ENCODE data around the gene CHST10. TPM values are rescaled to one million over a fixed set of nuclear protein-coding genes. Genes with fewer than 3 reads are reported as not detected.

The CHST10 gene
- total RNA-seq, 1 donor from 2014 or later, result 11.1 TPM

DNA sequence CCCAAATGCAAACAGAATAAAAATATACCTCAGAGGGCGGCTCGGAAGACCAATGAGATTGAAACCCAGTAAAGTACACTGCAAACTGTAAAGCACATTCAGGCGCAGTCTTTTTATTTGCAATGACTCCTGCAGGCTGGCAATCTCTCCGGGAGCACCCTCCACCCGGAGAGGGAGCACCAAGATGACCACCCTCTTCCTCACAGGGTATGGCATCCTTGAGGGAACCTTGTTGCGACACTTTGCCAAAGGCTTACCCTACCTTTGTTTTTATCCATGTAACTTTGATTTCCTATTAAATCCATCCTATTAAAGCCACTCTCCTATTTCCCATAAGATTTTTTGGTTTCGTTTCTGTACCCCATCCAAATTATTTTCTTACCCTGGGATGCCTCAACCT, 16.2 kb downstream of the CHST10 start:
- no peaks in the 10 kb centered on the region for H3K4me1 Mint-ChIP-seq (ENCODE audit: low read depth)
- H3K9me3 Mint-ChIP-seq (ENCODE audit: low read depth), result no peaks in the 10 kb centered on the region
- no peak overlapping the region for H3K4me3 Mint-ChIP-seq (ENCODE audit: unreplicated experiment)
- TF ChIP-seq, protein P1, sequence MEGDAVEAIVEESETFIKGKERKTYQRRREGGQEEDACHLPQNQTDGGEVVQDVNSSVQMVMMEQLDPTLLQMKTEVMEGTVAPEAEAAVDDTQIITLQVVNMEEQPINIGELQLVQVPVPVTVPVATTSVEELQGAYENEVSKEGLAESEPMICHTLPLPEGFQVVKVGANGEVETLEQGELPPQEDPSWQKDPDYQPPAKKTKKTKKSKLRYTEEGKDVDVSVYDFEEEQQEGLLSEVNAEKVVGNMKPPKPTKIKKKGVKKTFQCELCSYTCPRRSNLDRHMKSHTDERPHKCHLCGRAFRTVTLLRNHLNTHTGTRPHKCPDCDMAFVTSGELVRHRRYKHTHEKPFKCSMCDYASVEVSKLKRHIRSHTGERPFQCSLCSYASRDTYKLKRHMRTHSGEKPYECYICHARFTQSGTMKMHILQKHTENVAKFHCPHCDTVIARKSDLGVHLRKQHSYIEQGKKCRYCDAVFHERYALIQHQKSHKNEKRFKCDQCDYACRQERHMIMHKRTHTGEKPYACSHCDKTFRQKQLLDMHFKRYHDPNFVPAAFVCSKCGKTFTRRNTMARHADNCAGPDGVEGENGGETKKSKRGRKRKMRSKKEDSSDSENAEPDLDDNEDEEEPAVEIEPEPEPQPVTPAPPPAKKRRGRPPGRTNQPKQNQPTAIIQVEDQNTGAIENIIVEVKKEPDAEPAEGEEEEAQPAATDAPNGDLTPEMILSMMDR (IDR thresholded peaks at IDR 0.05), result no peak
- no peak for DNase-seq (ENCODE audit: low spot score)
- no peaks in the 10 kb centered on the region for H3K27me3 Mint-ChIP-seq (ENCODE audit: low read depth)
- peaks cover 14% of the 10 kb centered on the region for H3K36me3 Mint-ChIP-seq (ENCODE audit: low read depth)
- H3K27ac Mint-ChIP-seq (ENCODE audit: unreplicated experiment), result no peak overlapping the region

DNA sequence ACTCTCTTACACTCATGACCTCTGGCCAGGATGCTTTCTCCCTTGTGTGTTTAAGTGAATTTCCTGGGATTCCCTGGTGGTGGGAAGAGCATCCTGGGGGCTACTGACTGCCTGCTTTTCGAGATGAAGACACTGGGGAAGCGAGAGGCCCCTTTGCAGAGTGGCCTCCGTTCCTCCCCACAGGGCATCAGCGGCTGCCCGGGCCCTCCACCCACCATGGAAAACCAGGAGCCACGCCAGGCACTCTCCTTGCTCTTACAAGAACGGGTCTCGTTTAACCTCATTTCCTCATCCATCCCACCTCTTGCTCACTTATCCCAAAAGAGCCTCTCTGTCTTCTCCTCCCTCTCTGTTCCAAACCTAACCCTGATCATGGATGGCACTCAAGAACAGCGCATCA, 17.8 kb downstream of the CHST10 start:
- DNase-seq (ENCODE audit: low spot score), result no peak
- no peaks in the 10 kb centered on the region for H3K27me3 Mint-ChIP-seq (ENCODE audit: low read depth)
- H3K4me3 Mint-ChIP-seq (ENCODE audit: unreplicated experiment), result no peak overlapping the region
- H3K27ac Mint-ChIP-seq (ENCODE audit: unreplicated experiment), result no peak overlapping the region
- H3K9me3 Mint-ChIP-seq (ENCODE audit: low read depth), result no peaks in the 10 kb centered on the region
- H3K4me1 Mint-ChIP-seq (ENCODE audit: low read depth), result no peaks in the 10 kb centered on the region
- TF ChIP-seq, protein P1 (IDR thresholded peaks at IDR 0.05), result no peak
- peaks cover 14% of the 10 kb centered on the region for H3K36me3 Mint-ChIP-seq (ENCODE audit: low read depth)

DNA sequence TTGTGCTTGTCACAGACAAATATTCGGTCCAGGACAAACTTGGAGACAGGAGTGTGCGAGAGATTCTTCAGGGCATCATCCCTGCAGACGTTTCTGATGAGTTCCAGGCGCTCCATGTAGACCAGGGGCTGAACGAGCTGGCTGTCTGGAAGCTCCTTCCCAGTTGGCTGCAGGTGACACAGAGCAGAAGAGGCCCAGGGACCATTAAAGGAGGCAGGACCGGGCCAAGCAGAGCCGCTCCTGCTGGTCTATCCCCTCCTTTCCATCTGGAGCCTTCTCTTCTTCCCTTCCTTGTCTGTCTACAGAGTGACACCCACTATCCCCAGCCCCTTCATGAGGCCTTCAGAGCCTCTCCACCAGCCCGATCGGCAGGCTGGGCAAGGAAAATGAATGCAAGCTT, 19.5 kb downstream of the CHST10 start:
- H3K27ac Mint-ChIP-seq (ENCODE audit: unreplicated experiment), result no peak overlapping the region
- H3K36me3 Mint-ChIP-seq (ENCODE audit: low read depth), result peaks cover 17% of the 10 kb centered on the region
- peaks cover 4% of the 10 kb centered on the region for H3K4me1 Mint-ChIP-seq (ENCODE audit: low read depth)
- no peaks in the 10 kb centered on the region for H3K9me3 Mint-ChIP-seq (ENCODE audit: low read depth)
- no peak overlapping the region for H3K4me3 Mint-ChIP-seq (ENCODE audit: unreplicated experiment)
- no peak for DNase-seq (ENCODE audit: low spot score)
- no peaks in the 10 kb centered on the region for H3K27me3 Mint-ChIP-seq (ENCODE audit: low read depth)
- TF ChIP-seq, protein P1 (IDR thresholded peaks at IDR 0.05), result no peak

DNA sequence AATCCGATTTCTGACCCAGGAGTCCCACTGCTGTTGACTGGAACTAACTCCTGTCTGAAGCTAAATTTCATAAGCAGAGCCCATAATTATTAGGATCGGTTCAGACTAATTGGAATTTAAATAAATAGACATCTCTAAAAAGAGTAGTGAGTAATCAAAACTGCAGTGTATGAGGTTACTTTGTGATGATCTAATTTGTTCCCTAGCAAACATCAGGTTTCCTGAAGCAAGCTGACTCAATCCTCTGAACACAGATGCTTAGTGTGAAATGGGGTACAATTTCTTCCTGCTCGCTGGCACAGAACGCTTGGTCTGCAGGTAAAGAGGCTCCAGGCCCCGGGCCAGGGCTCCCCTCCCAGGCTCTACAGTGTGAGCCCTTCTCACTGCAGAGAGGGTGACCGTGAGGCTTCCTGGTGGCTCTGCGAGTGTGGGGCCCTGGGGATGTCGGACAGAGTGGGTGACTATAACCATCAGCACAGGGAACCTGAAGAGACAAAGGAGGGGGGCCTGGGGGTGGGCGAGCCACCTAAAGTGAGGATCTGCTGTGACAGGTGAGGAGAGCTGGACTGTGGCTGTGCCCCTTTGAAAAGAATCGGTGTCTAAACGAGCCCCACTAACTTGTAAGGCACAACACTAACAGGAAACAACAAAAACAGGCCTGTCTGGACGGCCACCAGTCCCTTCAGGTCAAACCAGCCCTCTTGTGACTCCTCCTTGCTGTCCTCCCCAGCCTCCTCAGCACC, 20.2 kb downstream of the CHST10 start:
- TF ChIP-seq, protein P1 (IDR thresholded peaks at IDR 0.05), result no peak
- Mint-ChIP-seq H3K4me3 (ENCODE audit: unreplicated experiment) (no peak overlapping the region), H3K9me3 (ENCODE audit: low read depth) (no peaks in the 10 kb centered on the region), H3K4me1 (ENCODE audit: low read depth) (peaks cover 4% of the 10 kb centered on the region), H3K27ac (ENCODE audit: unreplicated experiment) (no peak overlapping the region), H3K36me3 (ENCODE audit: low read depth) (peaks cover 19% of the 10 kb centered on the region), H3K27me3 (ENCODE audit: low read depth) (no peaks in the 10 kb centered on the region)
- DNase-seq (ENCODE audit: low spot score), result no peak

DNA sequence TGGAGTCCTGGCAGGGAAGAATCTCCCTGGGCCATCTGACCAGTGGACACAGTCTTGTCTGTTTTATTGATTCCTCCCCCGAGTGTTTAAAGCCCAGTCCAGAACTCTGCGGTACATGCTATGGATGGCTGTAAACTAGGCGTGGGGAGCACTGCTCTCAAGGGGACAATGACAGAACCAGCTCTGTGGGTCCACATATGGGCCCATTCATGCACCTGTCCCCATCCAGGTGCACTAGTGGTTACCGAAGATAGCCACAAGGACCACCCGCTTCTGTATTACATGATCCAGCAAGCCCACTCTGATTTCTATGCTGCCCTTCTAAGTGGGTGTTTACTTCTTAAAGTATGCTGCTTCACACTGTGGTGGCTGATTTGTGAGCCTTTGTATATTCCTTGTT, 21.0 kb downstream of the CHST10 start:
- H3K4me3 Mint-ChIP-seq (ENCODE audit: unreplicated experiment), result no peak overlapping the region
- peaks cover 17% of the 10 kb centered on the region for H3K36me3 Mint-ChIP-seq (ENCODE audit: low read depth)
- H3K9me3 Mint-ChIP-seq (ENCODE audit: low read depth), result no peaks in the 10 kb centered on the region
- H3K4me1 Mint-ChIP-seq (ENCODE audit: low read depth), result peaks cover 4% of the 10 kb centered on the region
- TF ChIP-seq, protein P1 (IDR thresholded peaks at IDR 0.05), result no peak
- no peak for DNase-seq (ENCODE audit: low spot score)
- H3K27ac Mint-ChIP-seq (ENCODE audit: unreplicated experiment), result no peak overlapping the region
- H3K27me3 Mint-ChIP-seq (ENCODE audit: low read depth), result no peaks in the 10 kb centered on the region

Measured in chondrocyte (in vitro differentiated cells).